ENCODE data around the gene CAPN5. TPM values are rescaled to one million over a fixed set of nuclear protein-coding genes. Genes with fewer than 3 reads are reported as not detected.

CAPN5 gene
- total RNA-seq, 1 donor from 2014 or later: 6.5 TPM

DNA sequence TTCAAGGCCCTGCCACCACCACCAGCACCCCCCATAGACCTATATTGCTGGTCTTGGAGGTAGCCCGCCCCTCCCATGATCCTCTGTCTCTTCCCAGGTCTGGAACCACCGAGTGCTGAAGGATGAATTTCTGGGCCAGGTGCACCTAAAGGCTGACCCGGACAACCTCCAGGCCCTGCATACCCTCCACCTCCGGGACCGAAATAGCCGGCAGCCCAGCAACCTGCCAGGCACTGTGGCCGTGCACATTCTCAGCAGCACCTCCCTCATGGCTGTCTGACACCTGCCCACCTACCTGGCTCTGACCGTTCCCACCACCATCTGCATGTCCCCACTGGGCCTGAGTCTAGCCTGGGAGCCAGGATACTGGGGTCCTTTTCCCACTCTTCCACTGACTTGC, 56.8 kb downstream of the CAPN5 start:
- H3K27ac ChIP-seq: no peak overlapping the region
- ATAC-seq (no peak), DNase-seq (no peak)
- no peak overlapping the region for H3K4me3 ChIP-seq
- no peaks in the 10 kb centered on the region for H3K27me3 ChIP-seq
- no peaks in the 10 kb centered on the region for H3K9me3 ChIP-seq
- TF ChIP-seq, protein P1, sequence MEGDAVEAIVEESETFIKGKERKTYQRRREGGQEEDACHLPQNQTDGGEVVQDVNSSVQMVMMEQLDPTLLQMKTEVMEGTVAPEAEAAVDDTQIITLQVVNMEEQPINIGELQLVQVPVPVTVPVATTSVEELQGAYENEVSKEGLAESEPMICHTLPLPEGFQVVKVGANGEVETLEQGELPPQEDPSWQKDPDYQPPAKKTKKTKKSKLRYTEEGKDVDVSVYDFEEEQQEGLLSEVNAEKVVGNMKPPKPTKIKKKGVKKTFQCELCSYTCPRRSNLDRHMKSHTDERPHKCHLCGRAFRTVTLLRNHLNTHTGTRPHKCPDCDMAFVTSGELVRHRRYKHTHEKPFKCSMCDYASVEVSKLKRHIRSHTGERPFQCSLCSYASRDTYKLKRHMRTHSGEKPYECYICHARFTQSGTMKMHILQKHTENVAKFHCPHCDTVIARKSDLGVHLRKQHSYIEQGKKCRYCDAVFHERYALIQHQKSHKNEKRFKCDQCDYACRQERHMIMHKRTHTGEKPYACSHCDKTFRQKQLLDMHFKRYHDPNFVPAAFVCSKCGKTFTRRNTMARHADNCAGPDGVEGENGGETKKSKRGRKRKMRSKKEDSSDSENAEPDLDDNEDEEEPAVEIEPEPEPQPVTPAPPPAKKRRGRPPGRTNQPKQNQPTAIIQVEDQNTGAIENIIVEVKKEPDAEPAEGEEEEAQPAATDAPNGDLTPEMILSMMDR (IDR thresholded peaks at IDR 0.05): no peak
- peaks cover 8% of the 10 kb centered on the region for H3K36me3 ChIP-seq
- H3K4me1 ChIP-seq: peaks cover 13% of the 10 kb centered on the region
- intact Hi-C loops (cut with DNase I): no loop called here

DNA sequence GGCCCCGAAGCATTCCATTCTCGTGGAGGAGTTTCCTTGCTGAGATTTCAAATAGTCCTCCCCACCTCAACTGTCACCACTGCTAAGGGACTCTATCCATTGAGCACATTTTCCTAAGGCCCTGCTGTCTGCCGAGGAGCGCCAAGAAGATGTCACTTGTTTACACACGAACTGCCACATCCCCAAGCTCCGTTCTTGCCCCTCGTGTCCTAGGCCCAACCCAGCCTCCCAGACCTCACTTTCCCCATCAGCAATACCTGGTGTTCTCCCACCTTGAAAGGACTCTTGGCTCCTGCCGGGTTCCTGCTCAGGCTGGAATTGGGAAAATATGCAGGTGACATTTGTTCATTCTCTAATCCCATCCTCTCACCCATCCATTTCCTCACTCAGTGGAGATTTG, 57.3 kb downstream of the CAPN5 start:
- peaks cover 13% of the 10 kb centered on the region for H3K4me1 ChIP-seq
- ATAC-seq: no peak
- peaks cover 8% of the 10 kb centered on the region for H3K36me3 ChIP-seq
- H3K27me3 ChIP-seq: no peaks in the 10 kb centered on the region
- no peak overlapping the region for H3K4me3 ChIP-seq
- H3K27ac ChIP-seq: no peak overlapping the region
- DNase-seq: no peak
- H3K9me3 ChIP-seq: no peaks in the 10 kb centered on the region
- TF ChIP-seq, protein P1 (IDR thresholded peaks at IDR 0.05): no peak
- intact Hi-C loops (cut with DNase I): no loop called here

DNA sequence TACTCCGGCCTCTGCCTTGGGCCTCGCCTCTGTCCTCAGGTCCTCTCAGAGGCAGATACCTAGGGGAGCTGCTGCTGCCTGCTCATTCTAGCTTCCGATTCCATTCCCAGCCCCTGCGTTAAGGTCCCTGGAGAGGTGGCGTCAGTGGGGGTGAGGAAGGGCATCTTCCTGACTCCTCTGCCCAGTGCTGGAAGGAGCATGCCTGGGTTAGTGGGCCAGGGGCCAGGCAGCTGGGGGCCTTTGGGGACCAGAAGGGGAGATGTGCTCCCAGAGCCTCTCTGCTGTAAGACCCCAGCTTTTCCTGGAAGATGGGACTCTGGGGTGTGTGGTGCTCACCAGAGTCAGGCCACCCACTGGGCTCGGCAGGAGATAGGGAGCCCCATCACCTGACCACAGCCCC, 57.7 kb downstream of the CAPN5 start:
- peaks cover 8% of the 10 kb centered on the region for H3K36me3 ChIP-seq

DNA sequence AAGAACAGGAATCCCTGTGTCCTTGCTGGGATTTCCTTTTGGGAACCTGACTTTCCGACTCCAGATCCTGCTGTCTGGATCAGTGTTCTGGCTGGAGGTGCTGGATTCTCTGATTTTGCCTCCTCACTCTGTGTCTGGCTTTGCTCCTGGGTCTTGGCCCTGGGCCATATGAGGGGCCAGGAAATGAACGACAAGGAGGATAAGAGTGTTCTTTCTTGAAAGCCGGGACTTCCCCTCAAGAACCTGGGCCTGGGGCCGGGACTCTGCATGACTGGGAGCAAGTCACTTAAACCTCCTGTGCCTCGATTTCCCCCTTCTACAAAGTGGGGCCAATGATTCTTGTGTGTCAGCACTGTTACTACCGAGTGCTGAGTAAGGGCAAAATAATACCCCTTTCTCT, 58.4 kb downstream of the CAPN5 start:
- Histone ChIP-seq H3K4me3 (no peak overlapping the region), H3K27ac (no peak overlapping the region), H3K9me3 (no peaks in the 10 kb centered on the region), H3K27me3 (no peaks in the 10 kb centered on the region), H3K36me3 (peaks cover 8% of the 10 kb centered on the region), H3K4me1 (peaks cover 13% of the 10 kb centered on the region)
- no peak for DNase-seq
- ATAC-seq: no peak
- intact Hi-C loops (cut with DNase I): no loop called here
- TF ChIP-seq, protein P1 (IDR thresholded peaks at IDR 0.05): no peak

More for the DNA sequence above, 57.7 kb downstream of the CAPN5 start:
- H3K4me1 ChIP-seq: peaks cover 13% of the 10 kb centered on the region
- H3K27ac ChIP-seq: no peak overlapping the region
- TF ChIP-seq, protein P1 (IDR thresholded peaks at IDR 0.05): no peak
- intact Hi-C loops (cut with DNase I): no loop called here
- no peak overlapping the region for H3K4me3 ChIP-seq
- H3K9me3 ChIP-seq: no peaks in the 10 kb centered on the region
- ATAC-seq: no peak
- H3K27me3 ChIP-seq: no peaks in the 10 kb centered on the region
- DNase-seq: no peak

DNA sequence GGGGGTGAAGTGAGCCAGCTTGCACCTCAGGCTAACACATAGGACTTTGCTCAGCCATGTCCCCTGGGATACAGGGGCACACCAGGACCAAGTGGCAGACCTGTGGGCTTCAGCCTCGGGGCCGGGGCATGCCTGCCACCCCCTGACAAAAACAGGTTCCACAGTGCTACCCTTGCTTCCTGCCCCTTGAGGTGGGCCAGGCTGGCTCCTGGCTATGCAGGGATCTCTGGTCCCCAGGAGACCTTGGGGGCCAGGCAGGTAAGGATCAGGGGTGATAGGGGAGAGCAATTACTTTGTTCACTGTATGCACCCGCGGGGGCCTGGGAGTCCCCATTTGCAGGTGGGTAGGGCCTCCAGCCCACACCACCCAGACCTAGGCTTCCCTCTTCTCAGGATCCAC, 58.9 kb downstream of the CAPN5 start:
- intact Hi-C loops (cut with DNase I): no loop called here
- Histone ChIP-seq H3K27ac (no peak overlapping the region), H3K4me3 (no peak overlapping the region), H3K36me3 (peaks cover 7% of the 10 kb centered on the region), H3K27me3 (no peaks in the 10 kb centered on the region), H3K9me3 (no peaks in the 10 kb centered on the region), H3K4me1 (peaks cover 13% of the 10 kb centered on the region)
- TF ChIP-seq, protein P1 (IDR thresholded peaks at IDR 0.05): no peak
- DNase-seq (no peak), ATAC-seq (no peak)

DNA sequence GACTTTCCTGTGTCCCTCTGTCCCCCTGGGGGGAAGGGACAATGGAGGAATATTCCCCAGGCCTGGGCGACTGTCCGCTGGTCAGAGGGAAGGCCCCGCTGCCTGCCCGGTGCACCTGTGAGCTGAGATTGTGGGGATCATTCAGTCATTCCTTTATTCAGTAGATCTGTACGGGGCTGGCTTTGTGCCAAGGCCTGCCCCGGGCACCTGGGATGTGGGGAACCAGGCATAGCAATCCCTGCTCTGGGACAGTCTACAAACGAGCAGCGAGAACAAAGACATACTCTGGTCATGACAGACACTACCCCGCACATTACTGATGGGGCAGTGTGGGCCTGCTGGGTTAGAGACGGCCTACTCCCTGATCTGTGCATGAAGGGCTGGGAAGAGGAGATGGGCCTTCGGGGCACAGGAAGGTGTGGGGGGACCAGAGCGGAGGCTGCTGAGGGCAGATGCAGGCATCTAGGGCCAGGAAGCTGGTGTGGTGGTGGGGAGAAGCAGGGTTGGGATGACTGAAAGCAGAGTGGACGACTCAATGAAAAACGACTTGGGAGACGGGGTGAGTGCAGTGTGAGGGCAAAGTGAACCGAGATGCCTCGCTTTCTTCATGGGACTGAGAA, 59.5 kb downstream of the CAPN5 start:
- no peak for DNase-seq
- Histone ChIP-seq H3K27ac (no peak overlapping the region), H3K27me3 (no peaks in the 10 kb centered on the region), H3K4me1 (peaks cover 19% of the 10 kb centered on the region), H3K36me3 (peaks cover under 1% of the 10 kb centered on the region), H3K9me3 (no peaks in the 10 kb centered on the region), H3K4me3 (no peak overlapping the region)
- TF ChIP-seq, protein P1 (IDR thresholded peaks at IDR 0.05): no peak
- intact Hi-C loops (cut with DNase I): no loop called here
- no peak for ATAC-seq
